IMR-90 (cell line): ENCODE measurements around the gene PLXNA4. TPM values are rescaled to one million over a fixed set of nuclear protein-coding genes. Genes with fewer than 3 reads are reported as not detected.

Experiments used
- ATAC-seq: fragments of 200-7000 bp; cut with Tn5 transposase; 2 replicates; pipeline ENCODE4 v1.9.1; 2020; ENCODE audit warnings: low read depth, mild to moderate bottlenecking, moderate library complexity
- BruUV-seq: library from RNA; stranded (reverse); fragments of 400-500 nt; replicated peaks from 2 replicates; lab custom pipeline; 2021; lab: Mats Ljungman, UMichigan
- CTCF ChIA-PET: fragments of 300-600 bp; formaldehyde crosslinking; extraction: SDS; loops from one replicate; lab custom pipeline; 2021; ENCODE audit warnings: antibody characterized with exemption; lab: Yijun Ruan, JAX
- POLR2A ChIA-PET: fragments of 300-600 bp; sonication (Branson Sonifier 250); formaldehyde crosslinking; loops from one replicate; lab custom pipeline; 2022; ENCODE audit warnings: antibody characterized with exemption; ENCODE audit not compliant: unreplicated experiment; lab: Charles Lee
- DNase-seq: peaks from one replicate; pipeline ENCODE4 v3.0.0; 2013
- H2AFZ ChIP-seq: replicated peaks from 2 replicates; pipeline ENCODE3; 2013; ENCODE audit warnings: low read length, mild to moderate bottlenecking; ENCODE audit not compliant: poor library complexity
- H2AK5ac ChIP-seq: 2 replicates; pipeline ENCODE4 v1.6.1; 2013; ENCODE audit warnings: low read depth, low read length, inconsistent platforms
- H2AK9ac ChIP-seq: replicated peaks from 2 replicates; pipeline ENCODE3; 2013; ENCODE audit warnings: mild to moderate bottlenecking, low read depth, low read length, moderate library complexity; ENCODE audit not compliant: poor library complexity
- H2BK120ac ChIP-seq: 2 replicates; pipeline ENCODE4 v1.6.1; 2013; ENCODE audit warnings: low read depth, low read length, inconsistent platforms
- H2BK15ac ChIP-seq: 3 replicates; pipeline ENCODE4 v1.6.1; 2013; ENCODE audit warnings: low read depth, low read length, inconsistent platforms
- H2BK20ac ChIP-seq: 2 replicates; pipeline ENCODE4 v1.6.1; 2013; ENCODE audit warnings: low read depth, mild to moderate bottlenecking, inconsistent platforms, low read length, moderate library complexity
- H2BK5ac ChIP-seq: 2 replicates; pipeline ENCODE4 v1.6.1; 2013; ENCODE audit warnings: mild to moderate bottlenecking, low read depth, low read length, inconsistent platforms; ENCODE audit not compliant: poor library complexity, severe bottlenecking
- H3K14ac ChIP-seq: replicated peaks from 2 replicates; pipeline ENCODE4 v1.6.1; 2013; ENCODE audit warnings: low read depth, low read length, inconsistent platforms
- H3K18ac ChIP-seq: 2 replicates; pipeline ENCODE4 v1.6.1; 2013; ENCODE audit warnings: low read depth, low read length, control low read depth
- H3K23ac ChIP-seq: 2 replicates; pipeline ENCODE4 v1.6.1; 2013; ENCODE audit warnings: low read depth, low read length, inconsistent platforms
- H3K27ac ChIP-seq: 2 replicates; pipeline ENCODE4 v1.5.1; 2013; ENCODE audit warnings: mild to moderate bottlenecking, control low read depth, low read length; ENCODE audit not compliant: insufficient read depth
- H3K27me3 ChIP-seq: 2 replicates; pipeline ENCODE4 v1.6.1; 2013; ENCODE audit warnings: low read length; ENCODE audit not compliant: control insufficient read depth, insufficient read depth
- H3K36me3 ChIP-seq: 2 replicates; pipeline ENCODE4 v1.6.1; 2013; ENCODE audit warnings: low read length, mixed read lengths; ENCODE audit not compliant: control insufficient read depth, insufficient read depth
- H3K4ac ChIP-seq: 2 replicates; pipeline ENCODE4 v1.6.1; 2013; ENCODE audit warnings: low read depth, low read length, inconsistent platforms
- H3K4me1 ChIP-seq: 2 replicates; pipeline ENCODE4 v1.6.1; 2013; ENCODE audit warnings: low read length, mixed read lengths; ENCODE audit not compliant: control insufficient read depth, insufficient read depth
- H3K4me2 ChIP-seq: 2 replicates; pipeline ENCODE4 v1.6.1; 2013; ENCODE audit warnings: low read depth, mild to moderate bottlenecking, control low read depth, low read length, moderate library complexity
- H3K4me3 ChIP-seq: 2 replicates; pipeline ENCODE4 v1.5.1; 2013; ENCODE audit warnings: low read depth, mild to moderate bottlenecking, control low read depth, low read length, moderate library complexity; ENCODE audit not compliant: insufficient read depth
- H3K56ac ChIP-seq: 2 replicates; pipeline ENCODE4 v1.6.1; 2013; ENCODE audit warnings: low read length, inconsistent platforms; ENCODE audit not compliant: insufficient read depth; ENCODE audit errors: extremely low read depth
- H3K79me1 ChIP-seq, 2 experiments: 2 replicates each; pipeline ENCODE4 v1.6.1; 2013; ENCODE audit warnings: low read length in 2 of 2, inconsistent platforms in 1 of 2, low read depth in 1 of 2
- H3K9ac ChIP-seq: 2 replicates; pipeline ENCODE4 v1.6.1; 2013; ENCODE audit warnings: low read depth, low read length, control low read depth
- H3K9me1 ChIP-seq: 2 replicates; pipeline ENCODE4 v1.6.1; 2013; ENCODE audit warnings: low read length, inconsistent platforms; ENCODE audit not compliant: insufficient read depth
- H3K9me3 ChIP-seq: 2 replicates; pipeline ENCODE4 v1.6.1; 2013; ENCODE audit warnings: low read length; ENCODE audit not compliant: control insufficient read depth, insufficient read depth
- H4K20me1 ChIP-seq: 2 replicates; pipeline ENCODE4 v1.6.1; 2013; ENCODE audit warnings: low read length, inconsistent platforms; ENCODE audit not compliant: insufficient read depth
- H4K5ac ChIP-seq: 2 replicates; pipeline ENCODE4 v1.6.1; 2013; ENCODE audit warnings: mild to moderate bottlenecking, low read depth, low read length, control low read depth
- H4K8ac ChIP-seq, 2 experiments: 2 replicates each; pipeline ENCODE4 v1.6.1; 2013; ENCODE audit warnings: low read depth in 2 of 2, low read length in 2 of 2, control low read depth in 1 of 2, inconsistent platforms in 1 of 2
- H4K91ac ChIP-seq: 2 replicates; pipeline ENCODE4 v1.6.1; 2013; ENCODE audit warnings: low read depth, low read length, inconsistent platforms; ENCODE audit not compliant: insufficient read depth
- CHD1 ChIP-seq: IDR thresholded peaks from 2 replicates; pipeline ENCODE4 v1.6.1; 2012; ENCODE audit warnings: low read depth, low read length, improper control_type of control experiment
- FOS ChIP-seq: fragments of 150-350 bp; IDR thresholded peaks from 2 replicates; pipeline ENCODE4 v1.6.1; 2016; ENCODE audit warnings: low read depth, low read length
- MAZ ChIP-seq: IDR thresholded peaks from 2 replicates; pipeline ENCODE4 v1.6.1; 2012; ENCODE audit warnings: low read depth, mild to moderate bottlenecking, low read length, improper control_type of control experiment, moderate library complexity, borderline replicate concordance
- POLR2A ChIP-seq: IDR thresholded peaks from 2 replicates; pipeline ENCODE4 v1.6.1; 2012; ENCODE audit warnings: mild to moderate bottlenecking, low read depth, low read length
- RAD21 ChIP-seq: IDR thresholded peaks from 2 replicates; pipeline ENCODE4 v1.6.1; 2012; ENCODE audit warnings: low read length, improper control_type of control experiment
- WGBS, 2 experiments: methylation state at CpG; one replicate each; pipeline versions ENCODE4 v1.1.5 to v1.1.7; 2013; ENCODE audit warnings: missing lambda C conversion rate in 2 of 2; ENCODE audit not compliant: insufficient read length in 1 of 2; ENCODE audit errors: extremely low coverage in 2 of 2; 5-methylcytosine and 5-hydroxymethylcytosine counted together
- dilution Hi-C: fragments of 300-500 bp; cut with HindIII; formaldehyde crosslinking; loops from one replicate; pipeline ENCODE4 v1.14.3; 2018; ENCODE audit warnings: low sequenced_read_pairs; ENCODE audit not compliant: unreplicated experiment
- in situ Hi-C: fragments of 300-500 bp; cut with MboI; formaldehyde crosslinking; loops from 3 replicates; pipeline ENCODE4 v1.14.3; 2019; ENCODE audit warnings: low sequenced_read_pairs, inconsistent platforms, mixed read lengths
- intact Hi-C: fragments of 100-400 bp; cut with micrococcal nuclease; formaldehyde crosslinking; loops from 2 replicates; pipeline ENCODE4 v1.10.0; 2022
- polyA plus RNA-seq, 3 experiments: library from polyadenylated mRNA; depleted of rRNA; stranded (reverse); fragments of >200 nt; gene quantifications; 2 replicates each; pipeline ENCODE4 v1.2.3, GENCODE V29; 2012; ENCODE audit warnings: low replicate concordance in 1 of 3
- total RNA-seq: library from RNA; depleted of rRNA; stranded (reverse); fragments of >200 nt; gene quantifications from 2 replicates; pipeline ENCODE4 v1.2.3, GENCODE V29; 2012

Gene PLXNA4
- total and polyA plus RNA-seq, 2 of the 4 experiments (the other 2 are of a cell fraction): under 0.01 TPM

- ChIA-PET POLR2A (no interaction called here), CTCF (no interaction called here)
- Histone ChIP-seq H3K4me1 (no peaks in the 10 kb centered on the region), H3K9me3 (no peaks in the 10 kb centered on the region), H4K5ac (no peak overlapping the region), H2AFZ (no peak overlapping the region), H2BK5ac (no peak overlapping the region), H2BK15ac (no peak overlapping the region), H2AK5ac (no peak overlapping the region), H2BK20ac (no peak overlapping the region), H2AK9ac (no peak overlapping the region), H3K27me3 (peaks cover 2% of the 10 kb centered on the region; the same call in 1 of the 2 replicates), H3K4me3 (no peak overlapping the region), H3K56ac (no peak overlapping the region), H4K20me1 (no peaks in the 10 kb centered on the region), H3K4ac (no peak overlapping the region), H4K91ac (no peak overlapping the region), H4K8ac (no peak overlapping the region), H3K14ac (no peak overlapping the region), H3K79me1 (no peaks in the 10 kb centered on the region), H3K18ac (no peak overlapping the region), H3K27ac (no peak overlapping the region), H2BK120ac (no peak overlapping the region), H3K9me1 (no peaks in the 10 kb centered on the region), H3K36me3 (no peaks in the 10 kb centered on the region), H3K9ac (no peak overlapping the region), H3K23ac (no peak overlapping the region), H3K4me2 (no peak overlapping the region)
- WGBS, 2 experiments: no CpG with 5 or more reads among the region's 2 CpGs
- intact Hi-C loops (no loop called here), in situ Hi-C loops (no loop called here), dilution Hi-C loops (no loop called here)
- DNase-seq (no peak), ATAC-seq (no peak)
- BruUV-seq: no TSS peak
- TF ChIP-seq POLR2A (no peak), CHD1 (no peak), FOS (no peak), RAD21 (no peak), MAZ (no peak)
These were observed 42.1 kb upstream of the PLXNA4 start for GRCh38 chr7:132618271-132618955.
